HG03196 (cell line): ENCODE results near the gene ATF7IP.
A peak's percentile ranks its signal among the peaks of the same experiment; 100 is the strongest.
"Not testable (repeated sequence)": the region's sequence is repeated elsewhere in the genome, so short reads cannot be mapped to it uniquely, and the experiment has no call there.

Source experiments
- ATAC-seq: cut with Tn5 transposase; IDR thresholded peaks from one replicate; pipeline ENCODE4 v1.9.1; 2021; ENCODE audit not compliant: unreplicated experiment

ATF7IP gene, protein sequence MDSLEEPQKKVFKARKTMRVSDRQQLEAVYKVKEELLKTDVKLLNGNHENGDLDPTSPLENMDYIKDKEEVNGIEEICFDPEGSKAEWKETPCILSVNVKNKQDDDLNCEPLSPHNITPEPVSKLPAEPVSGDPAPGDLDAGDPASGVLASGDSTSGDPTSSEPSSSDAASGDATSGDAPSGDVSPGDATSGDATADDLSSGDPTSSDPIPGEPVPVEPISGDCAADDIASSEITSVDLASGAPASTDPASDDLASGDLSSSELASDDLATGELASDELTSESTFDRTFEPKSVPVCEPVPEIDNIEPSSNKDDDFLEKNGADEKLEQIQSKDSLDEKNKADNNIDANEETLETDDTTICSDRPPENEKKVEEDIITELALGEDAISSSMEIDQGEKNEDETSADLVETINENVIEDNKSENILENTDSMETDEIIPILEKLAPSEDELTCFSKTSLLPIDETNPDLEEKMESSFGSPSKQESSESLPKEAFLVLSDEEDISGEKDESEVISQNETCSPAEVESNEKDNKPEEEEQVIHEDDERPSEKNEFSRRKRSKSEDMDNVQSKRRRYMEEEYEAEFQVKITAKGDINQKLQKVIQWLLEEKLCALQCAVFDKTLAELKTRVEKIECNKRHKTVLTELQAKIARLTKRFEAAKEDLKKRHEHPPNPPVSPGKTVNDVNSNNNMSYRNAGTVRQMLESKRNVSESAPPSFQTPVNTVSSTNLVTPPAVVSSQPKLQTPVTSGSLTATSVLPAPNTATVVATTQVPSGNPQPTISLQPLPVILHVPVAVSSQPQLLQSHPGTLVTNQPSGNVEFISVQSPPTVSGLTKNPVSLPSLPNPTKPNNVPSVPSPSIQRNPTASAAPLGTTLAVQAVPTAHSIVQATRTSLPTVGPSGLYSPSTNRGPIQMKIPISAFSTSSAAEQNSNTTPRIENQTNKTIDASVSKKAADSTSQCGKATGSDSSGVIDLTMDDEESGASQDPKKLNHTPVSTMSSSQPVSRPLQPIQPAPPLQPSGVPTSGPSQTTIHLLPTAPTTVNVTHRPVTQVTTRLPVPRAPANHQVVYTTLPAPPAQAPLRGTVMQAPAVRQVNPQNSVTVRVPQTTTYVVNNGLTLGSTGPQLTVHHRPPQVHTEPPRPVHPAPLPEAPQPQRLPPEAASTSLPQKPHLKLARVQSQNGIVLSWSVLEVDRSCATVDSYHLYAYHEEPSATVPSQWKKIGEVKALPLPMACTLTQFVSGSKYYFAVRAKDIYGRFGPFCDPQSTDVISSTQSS

DNA sequence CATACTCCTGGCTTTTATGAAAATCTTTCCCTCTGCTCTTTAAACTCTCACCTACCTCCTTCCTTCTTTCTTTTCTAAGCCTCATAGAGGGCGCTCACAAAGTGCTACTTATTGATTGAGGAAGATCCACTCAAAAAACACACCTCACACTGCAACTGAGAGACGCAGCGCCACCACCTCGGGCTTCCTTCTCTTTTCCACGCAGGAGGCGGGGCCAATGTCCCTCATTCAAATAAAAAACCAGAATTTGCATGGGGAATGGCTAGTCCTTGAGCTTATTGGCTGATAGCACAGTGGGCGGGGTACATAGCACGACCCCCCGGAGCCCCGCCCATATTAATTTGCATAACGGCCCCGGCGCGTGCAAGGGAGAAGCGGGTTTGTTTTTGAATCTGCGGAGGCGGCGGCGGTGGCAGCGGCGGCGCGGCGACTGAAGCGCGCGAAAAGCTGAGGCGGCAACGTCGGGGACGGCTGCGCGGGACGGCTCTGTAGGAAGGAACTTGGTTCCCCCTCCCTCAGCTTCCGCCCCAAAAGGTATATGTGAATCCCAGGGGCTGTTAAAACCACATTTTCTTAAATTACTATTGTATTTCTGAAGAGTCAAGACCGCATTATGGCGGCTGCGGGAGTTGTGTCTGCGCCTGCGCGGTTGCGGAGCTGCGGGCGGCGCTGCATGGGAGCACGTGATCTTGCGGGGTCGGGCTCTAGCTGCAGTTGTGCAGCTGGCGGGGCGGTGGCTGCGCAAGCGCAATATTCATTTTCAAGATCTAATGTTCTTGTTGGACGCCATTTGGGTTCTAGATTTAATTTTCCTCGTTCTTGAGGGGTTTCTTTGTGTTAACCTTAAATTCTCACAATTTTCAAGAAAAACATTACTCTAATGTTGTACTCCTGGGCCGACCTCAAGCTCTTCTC, at the start of gene ATF7IP:
TSS of gene ATF7IP (plus strand) at position 389 of the 915 bp plus-strand sequence. CDS start 58,234 bp downstream, outside the sequence.
- ATAC-seq: peak; percentile 64

DNA sequence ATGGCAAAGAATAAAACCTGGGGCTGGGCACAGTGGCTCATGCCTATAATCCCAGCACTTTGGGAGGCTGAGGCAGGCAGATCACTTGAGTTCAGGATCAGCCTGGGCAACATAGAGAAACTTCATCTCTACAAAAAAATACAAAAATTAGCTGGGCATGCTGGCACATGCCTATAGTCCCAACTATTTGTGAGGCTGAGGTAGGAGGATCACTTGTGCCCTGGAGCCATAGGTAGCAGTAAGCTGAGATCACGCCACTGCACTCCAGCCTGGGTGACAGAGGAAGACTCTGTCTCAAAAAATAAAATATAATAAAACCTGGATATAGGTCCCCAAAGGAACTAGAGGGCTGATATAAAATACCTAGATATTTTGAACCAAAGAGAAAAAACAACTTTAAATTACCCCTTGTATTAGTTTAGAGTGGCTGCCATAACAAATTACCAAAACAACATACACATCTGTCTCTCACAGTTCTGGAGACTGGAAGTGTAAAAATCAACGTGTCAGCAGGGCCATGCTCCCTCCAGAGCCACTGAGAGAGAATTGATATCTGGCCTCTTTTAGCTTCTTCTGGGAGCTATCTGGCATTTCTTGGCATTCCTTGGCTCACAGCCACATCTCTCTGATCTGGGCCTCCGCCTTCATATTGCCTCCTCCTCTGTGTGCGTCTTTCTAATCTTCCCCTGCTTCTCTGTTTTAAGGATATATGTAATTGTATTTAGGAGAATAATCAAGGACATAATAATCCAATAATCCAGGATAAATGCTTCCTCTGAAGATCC, 47.9 kb upstream of the ATF7IP start:
- no peak for ATAC-seq

DNA sequence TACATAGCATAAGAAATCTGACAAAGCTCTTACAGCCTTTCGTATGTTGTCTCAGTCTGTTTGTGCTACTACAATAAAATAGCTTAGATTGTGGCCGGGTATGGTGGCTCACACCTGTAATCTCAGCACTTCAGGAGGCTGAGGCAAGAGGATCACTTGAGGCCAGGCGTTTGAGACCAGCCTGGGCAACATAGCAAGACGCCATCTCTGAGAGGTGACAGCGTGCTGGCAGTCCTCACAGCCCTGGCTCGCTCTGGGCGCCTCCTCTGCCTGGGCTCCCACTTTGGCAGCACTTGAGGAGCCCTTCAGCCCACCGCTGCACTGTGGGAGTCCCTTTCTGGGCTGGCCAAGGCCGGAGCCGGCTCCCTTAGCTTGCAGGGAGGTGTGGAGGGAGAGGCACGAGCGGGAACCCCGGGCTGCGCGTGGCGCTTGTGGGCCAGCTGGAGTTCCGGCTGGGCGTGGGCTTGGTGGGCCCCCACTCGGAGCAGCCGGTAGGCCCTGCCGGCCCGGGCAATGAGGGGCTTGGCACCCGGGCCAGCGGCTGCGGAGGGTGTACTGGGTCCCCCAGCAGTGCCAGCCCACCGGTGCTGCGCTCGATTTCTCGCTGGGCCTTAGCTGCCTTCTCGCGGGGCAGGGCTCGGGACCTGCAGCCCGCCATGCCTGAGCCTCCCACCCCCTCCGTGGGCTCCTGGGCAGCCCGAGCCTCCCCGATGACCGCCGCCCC, 45.6 kb upstream of the ATF7IP start:
- not testable (repeated sequence) for ATAC-seq

DNA sequence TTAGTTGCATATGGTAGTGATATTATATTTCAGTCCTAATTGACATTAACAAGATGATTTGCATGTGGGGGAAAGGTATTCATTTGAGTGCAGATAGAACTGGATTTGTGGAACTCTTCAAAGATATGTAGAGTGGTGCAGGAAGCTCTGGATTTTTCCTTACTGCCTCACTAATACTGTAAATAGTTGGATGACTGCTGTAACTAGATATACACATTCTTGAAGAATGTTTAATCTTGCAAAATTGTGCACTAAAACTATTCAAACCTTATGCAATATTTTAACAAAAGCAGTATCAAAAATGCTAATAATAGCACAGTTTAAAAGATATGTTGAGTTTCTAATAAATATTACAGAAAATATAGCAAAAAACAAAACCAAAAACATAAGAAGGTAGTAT, 43.1 kb upstream of the ATF7IP start:
- no peak for ATAC-seq

DNA sequence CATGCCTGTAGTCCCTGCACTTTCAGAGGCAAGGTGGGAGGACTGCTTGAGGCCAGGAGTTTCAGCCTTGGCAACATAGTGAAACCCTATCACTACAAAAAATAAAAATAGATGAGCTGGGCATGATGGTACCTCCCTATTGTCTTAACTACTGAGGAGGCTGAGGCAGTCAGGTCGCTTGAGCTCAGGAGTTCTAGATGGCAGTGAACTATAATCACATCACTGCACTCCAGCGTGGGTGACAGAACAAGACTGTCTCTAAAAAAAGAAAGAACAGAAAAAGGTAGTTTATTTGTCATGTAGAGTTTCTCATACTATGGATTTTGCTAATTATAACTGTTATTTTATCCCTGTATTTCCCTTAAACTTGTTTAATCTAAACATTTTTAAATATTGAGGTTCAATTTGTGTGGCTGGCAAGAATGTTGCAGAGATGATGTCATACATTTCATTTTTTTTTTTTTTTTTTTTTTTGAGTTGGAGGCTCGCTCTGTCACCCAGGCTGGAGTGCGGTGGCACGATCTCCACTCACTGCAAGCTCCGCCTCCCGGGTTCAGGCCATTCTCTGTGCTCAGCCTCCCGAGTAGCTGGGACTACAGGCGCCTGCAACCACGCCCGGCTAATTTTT, 39.7 kb upstream of the ATF7IP start:
- no peak for ATAC-seq

DNA sequence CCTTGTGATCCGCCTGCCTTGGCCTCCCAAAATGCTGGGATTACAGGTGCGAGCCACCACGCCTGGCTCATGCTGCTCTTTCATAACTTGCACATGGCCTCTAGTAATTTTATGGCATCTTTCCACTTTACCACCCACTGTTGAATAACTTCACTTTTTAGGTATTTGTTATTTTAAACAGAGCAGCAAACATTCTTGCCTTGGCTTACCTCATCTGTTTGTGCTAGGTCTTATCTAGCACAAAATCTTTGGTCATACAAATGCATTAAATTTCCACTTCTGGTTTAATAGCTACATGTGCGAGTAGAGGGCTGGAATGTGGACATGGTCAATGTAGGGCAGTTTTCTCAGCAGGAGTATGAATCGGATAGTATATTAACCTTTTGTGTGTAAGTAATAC, 38.8 kb upstream of the ATF7IP start:
- no peak for ATAC-seq

DNA sequence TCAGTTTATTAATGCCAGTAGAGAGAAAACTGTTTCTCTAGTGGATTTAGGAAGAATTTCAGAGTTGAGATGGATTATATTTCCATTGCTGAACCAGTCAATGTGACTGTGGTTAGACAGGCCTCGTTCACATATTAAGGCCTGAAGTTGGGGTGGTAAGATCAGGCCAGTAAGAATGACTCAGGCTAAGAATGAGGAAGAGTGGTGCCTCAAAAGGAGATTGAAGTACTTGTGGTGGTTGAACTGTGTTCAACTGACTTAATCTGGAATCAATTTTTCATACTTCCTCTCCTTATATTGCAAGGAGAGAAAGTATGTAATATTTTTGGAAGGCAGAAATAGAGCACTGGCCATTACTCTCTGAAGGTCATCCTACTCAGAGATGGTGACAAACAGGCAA, 37.8 kb upstream of the ATF7IP start:
- no peak for ATAC-seq

DNA sequence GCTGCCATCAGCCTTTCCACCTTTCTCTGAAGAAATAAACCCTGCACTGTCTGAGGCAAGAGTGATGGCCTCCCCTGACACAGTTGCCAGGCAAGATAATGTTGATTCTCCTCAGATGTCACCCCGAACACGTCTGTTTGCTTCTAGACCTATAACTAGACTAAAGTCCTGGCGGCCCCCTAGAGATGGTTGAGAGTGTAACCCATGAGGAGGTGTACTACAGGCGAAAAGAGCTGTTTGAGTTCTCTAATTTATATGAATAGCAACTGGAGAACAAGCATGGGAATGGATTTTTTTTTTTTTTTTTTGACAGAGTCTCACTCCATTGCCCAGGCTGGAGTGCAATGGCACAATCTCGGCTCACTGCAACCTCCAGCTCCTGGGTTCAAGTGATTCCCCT, 33.0 kb upstream of the ATF7IP start:
- ATAC-seq: no peak

DNA sequence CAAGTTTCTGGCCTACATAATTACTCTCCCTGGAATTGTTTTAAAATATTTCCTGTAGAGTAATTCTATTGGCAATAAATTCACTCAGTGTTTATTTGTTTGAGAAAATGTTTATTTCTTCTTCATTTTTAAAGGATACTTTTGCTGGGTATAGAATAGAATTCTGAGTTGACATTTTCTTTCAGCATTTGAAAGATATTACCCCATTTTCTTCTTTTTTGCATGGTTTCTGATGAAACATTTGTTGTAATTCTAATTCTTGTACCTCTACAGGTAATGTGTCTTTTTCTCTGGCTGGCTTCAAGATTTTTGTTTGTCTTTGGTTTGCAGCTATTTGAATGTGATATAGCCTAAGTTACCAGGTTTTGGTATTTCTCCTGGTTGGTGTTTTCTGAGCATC, 25.1 kb upstream of the ATF7IP start:
- ATAC-seq: no peak

DNA sequence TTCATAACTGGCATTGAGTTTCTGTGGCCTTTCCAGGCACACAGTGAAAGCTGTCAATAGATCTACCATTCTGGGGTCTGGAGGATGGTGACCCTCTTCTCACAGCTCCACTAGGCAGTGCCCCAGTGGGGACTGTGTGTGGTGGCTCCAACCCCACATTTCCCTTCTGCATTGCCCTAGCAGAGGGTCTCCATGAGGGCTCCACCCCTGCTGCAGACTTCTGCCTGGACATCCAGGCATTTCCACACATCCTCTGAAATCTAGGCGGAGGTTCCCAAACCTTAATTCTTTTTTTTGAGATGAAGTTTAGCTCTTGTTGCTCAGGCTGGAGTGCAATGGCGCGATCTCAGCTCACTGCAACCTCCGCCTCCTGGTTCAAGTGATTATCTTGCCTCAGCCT, 14.0 kb upstream of the ATF7IP start:
- not testable (repeated sequence) for ATAC-seq

DNA sequence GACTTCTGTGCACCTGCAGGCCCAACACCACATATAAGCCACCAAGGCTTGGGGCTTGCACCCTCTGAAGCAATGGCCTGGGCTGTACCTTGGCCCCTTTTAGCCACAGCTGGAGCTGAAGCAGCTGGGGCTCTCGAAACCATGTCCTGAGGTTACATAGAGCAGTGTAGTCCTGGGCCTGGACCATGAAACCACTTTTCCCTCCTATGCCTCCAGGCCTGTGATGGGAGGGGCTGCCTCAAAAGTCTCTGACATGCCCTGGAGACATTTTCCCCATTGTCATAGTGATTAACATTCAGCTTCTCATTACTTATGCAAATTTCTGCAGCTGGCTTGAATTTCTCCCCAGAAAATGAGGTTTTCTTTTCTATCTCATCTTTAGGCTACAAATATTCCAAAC, 13.4 kb upstream of the ATF7IP start:
- ATAC-seq: not testable (repeated sequence)

DNA sequence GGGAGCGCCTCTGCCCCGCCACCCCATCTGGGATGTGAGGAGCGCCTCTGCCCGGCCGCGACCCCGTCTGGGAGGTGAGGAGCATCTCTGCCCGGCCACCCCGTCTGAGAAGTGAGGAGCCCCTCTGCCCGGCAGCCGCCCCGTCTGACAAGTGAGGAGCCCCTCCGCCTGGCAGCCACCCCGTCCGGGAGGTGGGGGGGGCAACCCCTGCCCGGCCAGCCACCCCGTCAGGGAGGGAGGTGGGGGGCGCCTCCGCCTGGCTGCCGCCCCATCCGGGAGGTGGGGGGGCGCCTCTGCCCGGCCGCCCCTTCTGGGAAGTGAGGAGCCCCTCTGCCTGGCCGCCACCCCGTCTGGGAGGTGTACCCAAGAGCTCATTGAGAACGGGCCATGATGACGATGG, 10.8 kb upstream of the ATF7IP start:
- ATAC-seq: not testable (repeated sequence)

DNA sequence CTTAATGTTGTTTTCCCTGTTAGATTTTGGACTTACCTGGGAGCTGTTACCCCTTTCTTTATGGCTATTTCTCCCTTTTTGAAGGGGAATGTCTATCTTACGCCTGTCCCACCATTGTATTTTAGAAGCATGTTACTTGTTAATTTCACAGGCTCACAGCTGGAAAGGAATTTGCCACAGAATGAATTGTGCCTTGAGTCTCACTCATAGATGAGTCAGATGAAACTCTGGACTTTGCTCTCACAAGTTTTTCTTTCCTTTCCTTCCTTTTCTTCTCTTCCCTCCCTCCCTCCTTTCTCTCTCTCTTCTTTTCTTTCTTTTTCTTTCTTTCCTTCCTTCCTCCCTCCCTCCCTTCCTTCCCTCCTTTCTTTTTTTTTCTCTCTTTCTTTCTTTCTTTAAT, 9.3 kb upstream of the ATF7IP start:
- no peak for ATAC-seq

DNA sequence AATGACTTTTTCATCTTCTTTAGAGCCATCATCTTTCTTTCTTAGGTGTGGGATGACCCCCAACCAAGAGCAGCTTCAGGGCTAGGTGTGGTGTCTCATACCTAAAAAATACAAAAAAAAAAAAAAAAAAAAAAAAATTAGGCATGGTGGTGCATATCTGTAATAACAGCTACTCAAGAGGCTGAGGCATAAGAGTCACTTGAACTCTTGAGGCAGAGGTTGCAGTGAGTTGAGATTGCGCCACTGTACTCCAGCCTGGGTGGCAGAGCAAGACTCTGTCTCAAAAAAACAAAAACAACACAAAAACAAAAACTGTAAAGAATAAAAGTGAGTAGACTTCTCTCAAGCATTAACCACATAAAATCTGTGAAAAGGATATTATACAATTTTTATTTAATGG, 8.0 kb upstream of the ATF7IP start:
- no peak for ATAC-seq

DNA sequence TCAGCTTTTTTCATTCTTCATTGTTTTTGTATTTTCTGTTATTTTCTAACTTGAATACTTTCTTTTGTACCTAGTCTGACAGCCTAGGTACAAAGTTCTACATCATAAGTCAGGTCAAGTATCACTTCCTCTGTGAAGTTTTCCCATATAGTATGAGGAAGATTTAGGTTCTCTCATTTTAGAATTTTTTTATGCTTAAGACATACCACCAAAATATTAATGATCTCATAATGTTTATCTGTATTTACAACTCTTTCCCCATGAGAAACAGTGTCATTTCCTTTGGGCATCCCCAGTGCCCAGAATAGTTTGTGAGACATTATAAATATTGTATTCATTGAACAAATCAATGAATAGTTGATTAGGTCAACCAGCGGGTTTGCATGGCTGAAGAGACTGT, 3.1 kb upstream of the ATF7IP start:
- no peak for ATAC-seq

DNA sequence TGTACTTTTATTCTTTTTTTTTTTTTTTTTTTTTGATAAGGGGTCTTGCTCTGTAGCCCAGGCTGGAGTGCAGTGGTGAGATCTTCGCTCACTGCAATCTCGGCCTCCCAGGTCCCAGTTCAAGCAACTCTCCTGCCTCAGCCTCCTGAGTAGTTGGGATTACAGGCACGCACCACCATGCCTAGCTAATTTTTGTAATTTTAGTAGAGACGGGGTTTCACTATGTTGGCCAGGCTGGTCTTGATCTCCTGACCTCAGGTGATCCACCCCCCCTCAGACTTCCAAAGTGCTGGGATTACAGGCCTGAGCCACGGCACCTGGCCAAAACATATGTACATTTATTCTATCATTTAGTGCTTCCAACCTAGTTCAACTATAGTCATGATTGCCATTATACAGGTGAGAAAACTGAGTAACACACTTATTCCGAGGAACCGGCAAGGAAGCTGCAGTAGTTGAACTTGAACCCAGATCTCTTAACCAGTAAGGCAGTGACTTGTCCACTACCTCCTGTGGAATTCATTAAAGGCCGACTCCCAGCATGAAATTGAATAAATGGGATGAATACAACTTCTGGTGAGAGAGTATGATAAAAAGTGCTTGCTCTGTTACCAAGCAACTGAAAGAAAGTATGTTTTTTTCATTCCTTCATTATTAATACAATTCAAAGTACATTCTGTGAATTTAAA, 755 bp upstream of the ATF7IP start:
- ATAC-seq: no peak

DNA sequence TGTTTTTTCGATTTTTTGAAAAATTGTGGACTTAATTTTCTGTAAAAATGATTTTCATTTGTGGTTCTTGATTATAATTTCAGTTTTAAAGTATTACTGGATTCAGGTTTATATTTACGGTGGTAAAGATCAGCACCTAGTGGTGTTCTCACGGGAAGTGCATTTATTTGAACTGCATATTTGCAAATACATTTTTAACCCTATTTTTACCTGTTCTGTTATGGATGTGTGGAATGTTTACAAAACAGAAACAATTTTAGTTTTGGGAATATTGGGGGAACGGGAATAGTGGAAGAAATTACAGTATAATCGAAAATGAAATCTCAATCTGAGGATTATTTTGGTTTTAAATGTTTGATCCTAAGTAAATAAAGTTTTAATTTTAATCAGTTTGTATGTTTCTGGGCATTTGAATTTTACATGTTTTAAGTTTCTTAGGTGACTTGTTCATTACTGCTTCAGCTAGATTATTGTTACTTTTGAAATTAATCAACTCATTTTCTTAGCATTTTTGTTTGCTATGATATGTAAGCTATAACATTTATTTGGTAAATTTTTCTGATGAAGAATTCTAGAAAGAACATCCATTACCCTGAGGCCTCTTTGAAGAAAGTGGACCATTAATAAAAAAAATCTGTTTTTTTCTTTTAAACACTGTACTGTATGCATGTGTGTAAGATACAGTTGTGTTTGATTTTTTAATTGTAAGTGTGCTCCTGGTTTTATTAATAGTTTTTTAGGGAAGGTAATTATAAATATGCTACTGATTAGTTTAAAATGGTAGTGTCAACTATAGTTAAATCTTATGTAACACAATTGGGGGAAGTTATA, 942 bp downstream of the ATF7IP start:
- no peak for ATAC-seq
